Lower leg skin (tissue), 4 donors: ENCODE data around the gene TMIE. TPM values are rescaled to one million over a fixed set of nuclear protein-coding genes. Genes with fewer than 3 reads are reported as not detected.
A peak's percentile ranks its signal among the peaks of the same experiment; 100 is the strongest.

Experiments used
- DNase-seq, 2 donors: peaks; one replicate each; pipeline ENCODE4 v3.0.0-alpha.2; 2019; ENCODE audit warnings: low spot score in 2 of 2
- H3K4me3 ChIP-seq: fragments of 200-600 bp; sonication (generic); 2 replicates; pipeline ENCODE4 v1.5.1; 2017; ENCODE audit warnings: mild to moderate bottlenecking, low read depth; ENCODE audit not compliant: poor library complexity, severe bottlenecking
- CTCF ChIP-seq, 3 donors: fragments of 450-650 bp; IDR thresholded peaks; one replicate each; pipeline ENCODE4 v1.5.1; 2016; ENCODE audit warnings: antibody characterized with exemption in 3 of 3, mild to moderate bottlenecking in 3 of 3, moderate library complexity in 2 of 3
- POLR2A ChIP-seq, 2 donors: fragments of 450-650 bp; IDR thresholded peaks; one replicate each; pipeline ENCODE4 v1.6.1; 2016 to 2017; ENCODE audit warnings: antibody characterized with exemption in 2 of 2, mild to moderate bottlenecking in 1 of 2, moderate library complexity in 1 of 2
- WGBS, 2 donors: methylation state at CpG; one replicate each; pipeline ENCODE4 v1.1.5; 2018; 5-methylcytosine and 5-hydroxymethylcytosine counted together
- intact Hi-C: fragments of 100-400 bp; cut with DNase I; formaldehyde crosslinking; loops from one replicate; pipeline ENCODE4 v1.15.0; 2023; ENCODE audit warnings: low total_unique reads
- total RNA-seq, 4 donors: library from RNA; depleted of rRNA; stranded (reverse); fragments of >200 nt; gene quantifications; one replicate each; pipeline ENCODE4 v1.1.0, GENCODE V29; 2016

Gene TMIE
- total RNA-seq, 4 donors from 2014 or later: 0.37 to 1.1 (median 0.67) TPM

- no peak for TF ChIP-seq CTCF (IDR thresholded peaks at IDR 0.05)
- TF ChIP-seq POLR2A (IDR thresholded peaks at IDR 0.05): no peak
- peak in 1 of 2 donors; percentile 72 for DNase-seq
- intact Hi-C loops: no loop called here
- 92 to 100% methylated on average over 2 to 4 of the region's 4 CpGs for WGBS, 2 donors
- H3K4me3 ChIP-seq: no peak overlapping the region
Observed at GRCh38 chr3:46670891-46671427, 30.2 kb upstream of the TMIE start.

- WGBS, 2 donors: 89 to 91% methylated on average over 23 to 25 of the region's 25 CpGs
- no peak overlapping the region for H3K4me3 ChIP-seq
- peak in 1 of 2 donors; percentile 80 for DNase-seq
- intact Hi-C loops: no loop called here
- TF ChIP-seq POLR2A (IDR thresholded peaks at IDR 0.05) (no peak), CTCF (IDR thresholded peaks at IDR 0.05) (no peak)
Observed at GRCh38 chr3:46671541-46672348, 29.4 kb upstream of the TMIE start.

- H3K4me3 ChIP-seq: no peak overlapping the region
- intact Hi-C loops: no loop called here
- 84 to 85% methylated on average over 6 of the region's 6 CpGs for WGBS, 2 donors
- DNase-seq: peak in 1 of 2 donors; percentile 68
- TF ChIP-seq CTCF (IDR thresholded peaks at IDR 0.05): no peak
Observed at GRCh38 chr3:46672349-46672695, 28.9 kb upstream of the TMIE start.

- H3K4me3 ChIP-seq: no peak overlapping the region
- 91 to 92% methylated on average over 10 of the region's 10 CpGs for WGBS, 2 donors
- TF ChIP-seq CTCF (IDR thresholded peaks at IDR 0.05) (no peak), POLR2A (IDR thresholded peaks at IDR 0.05) (no peak)
- intact Hi-C loops: no loop called here
- peak in 1 of 2 donors; percentile 72 for DNase-seq
Observed at GRCh38 chr3:46673151-46674030, 27.8 kb upstream of the TMIE start.

GRCh38 chr3:46674031-46674845, 27.0 kb upstream of the TMIE start:
- WGBS, 2 donors: 84 to 90% methylated on average over 12 of the region's 12 CpGs
- TF ChIP-seq CTCF (IDR thresholded peaks at IDR 0.05): no peak
- no peak for TF ChIP-seq POLR2A (IDR thresholded peaks at IDR 0.05)
- intact Hi-C loops: no loop called here
- H3K4me3 ChIP-seq: no peak overlapping the region
- DNase-seq: peak in 1 of 2 donors; percentile 66
